Body of pancreas (tissue), 4 donors: ENCODE measurements around the gene NREP. TPM values are rescaled to one million over a fixed set of nuclear protein-coding genes. Genes with fewer than 3 reads are reported as not detected.

ENCODE experiments used
- ATAC-seq: fragments of 150-250 bp; one replicate; pipeline ENCODE4 v1.9.1; 2016
- DNase-seq, 4 donors: peaks; one replicate each; pipeline ENCODE4 v3.0.0-alpha.2; 2019
- H3K27ac ChIP-seq, 4 donors: fragments of 200-600 bp; sonication (generic); 1 replicate in 3 of 4; 2 replicates in 1 of 4; pipeline versions ENCODE4 v1.5.1 to v1.6.1; 2016 to 2019; ENCODE audit warnings: mild to moderate bottlenecking in 1 of 4, mixed read lengths in 1 of 4, moderate library complexity in 1 of 4
- H3K27me3 ChIP-seq, 2 donors: fragments of 200-600 bp; sonication (generic); one replicate each; pipeline ENCODE4 v1.6.0; 2016; ENCODE audit warnings: mild to moderate bottlenecking in 1 of 2
- H3K36me3 ChIP-seq, 2 donors: fragments of 200-600 bp; sonication (generic); replicated peaks in 1 of 2; 2 replicates each; pipeline ENCODE4 v1.5.1; 2016; ENCODE audit warnings: low read depth in 2 of 2; ENCODE audit not compliant: insufficient read depth in 1 of 2
- H3K4me1 ChIP-seq: fragments of 200-600 bp; sonication (generic); one replicate; pipeline ENCODE4 v1.6.0; 2016
- H3K4me3 ChIP-seq, 2 donors: fragments of 200-600 bp; sonication (generic); 1 replicate in 1 of 2; 2 replicates in 1 of 2; pipeline ENCODE4 v1.5.1; 2016 to 2019
- H3K9me3 ChIP-seq, 3 donors: fragments of 200-600 bp; sonication (generic); 1 replicate in 2 of 3; 2 replicates in 1 of 3; pipeline ENCODE4 v1.5.1; 2016
- CTCF ChIP-seq, 7 experiments: fragments of 450-650 bp in 4 of 7; fragments of 200-600 bp in 3 of 7; sonication (generic) in 3 of 7; IDR thresholded peaks; one replicate each; pipeline ENCODE4 v1.5.1; 2016 to 2019; ENCODE audit warnings: antibody characterized with exemption in 7 of 7
- POLR2A ChIP-seq, 3 donors: fragments of 450-650 bp; IDR thresholded peaks; one replicate each; pipeline ENCODE4 v1.6.1; 2016; ENCODE audit warnings: antibody characterized with exemption in 3 of 3, mild to moderate bottlenecking in 2 of 3
- WGBS, 2 donors: methylation state at CpG; one replicate each; pipeline ENCODE4 v1.1.5; 2017; 5-methylcytosine and 5-hydroxymethylcytosine counted together
- intact Hi-C: fragments of 100-400 bp; cut with DNase I; formaldehyde crosslinking; loops from one replicate; pipeline ENCODE4 v1.15.1; 2023
- total RNA-seq, 2 donors: library from RNA; depleted of rRNA; stranded (reverse); fragments of >200 nt; gene quantifications; one replicate each; pipeline ENCODE4 v1.1.0, GENCODE V29; 2016

NREP gene
- total RNA-seq, 2 donors from 2014 or later: 4.4 to 5.3 TPM

- intact Hi-C loops: no loop called here
- H3K9me3 ChIP-seq: no peaks in the 10 kb centered on the region
- H3K27ac ChIP-seq: no peak overlapping the region
- WGBS, 2 donors: 24 to 30% methylated on average over 6 of the region's 6 CpGs
- H3K4me1 ChIP-seq: no peaks in the 10 kb centered on the region
- no peak for TF ChIP-seq CTCF (IDR thresholded peaks at IDR 0.05)
- no peak for TF ChIP-seq POLR2A (IDR thresholded peaks at IDR 0.05)
- H3K27me3 ChIP-seq: no peaks in the 10 kb centered on the region
- H3K36me3 ChIP-seq: no peaks in the 10 kb centered on the region
- H3K4me3 ChIP-seq: no peak overlapping the region
- peak; percentile 35 to 69 (median 59) for DNase-seq
- peak; percentile 71 for ATAC-seq
Measured at GRCh38 chr5:111699976-111700375, 57.0 kb downstream of the NREP start.

GRCh38 chr5:111699324-111699723, 57.7 kb downstream of the NREP start:
- Histone ChIP-seq H3K27ac (no peak overlapping the region), H3K27me3 (no peaks in the 10 kb centered on the region), H3K9me3 (no peaks in the 10 kb centered on the region), H3K4me3 (no peak overlapping the region), H3K36me3 (no peaks in the 10 kb centered on the region), H3K4me1 (no peaks in the 10 kb centered on the region)
- ATAC-seq (no peak), DNase-seq (no peak)
- intact Hi-C loops: no loop called here
- WGBS, 2 donors: 86 to 88% methylated on average over 1 of the region's 1 CpG
- TF ChIP-seq POLR2A (IDR thresholded peaks at IDR 0.05) (no peak), CTCF (IDR thresholded peaks at IDR 0.05) (no peak)

GRCh38 chr5:111697881-111698757, 58.9 kb downstream of the NREP start:
- 71 to 77% methylated on average over 6 of the region's 6 CpGs for WGBS, 2 donors
- Histone ChIP-seq H3K27ac (no peak overlapping the region), H3K4me1 (no peaks in the 10 kb centered on the region), H3K4me3 (no peak overlapping the region), H3K9me3 (no peaks in the 10 kb centered on the region), H3K36me3 (no peaks in the 10 kb centered on the region), H3K27me3 (no peaks in the 10 kb centered on the region)
- intact Hi-C loops: no loop called here
- ATAC-seq (no peak), DNase-seq (no peak)
- TF ChIP-seq POLR2A (IDR thresholded peaks at IDR 0.05): no peak
- no peak for TF ChIP-seq CTCF (IDR thresholded peaks at IDR 0.05)

- 35 to 59% methylated on average over 6 of the region's 6 CpGs for WGBS, 2 donors
- intact Hi-C loops: no loop called here
- Histone ChIP-seq H3K27me3 (no peaks in the 10 kb centered on the region), H3K9me3 (no peaks in the 10 kb centered on the region), H3K4me1 (no peaks in the 10 kb centered on the region), H3K4me3 (no peak overlapping the region), H3K36me3 (no peaks in the 10 kb centered on the region), H3K27ac (no peak overlapping the region)
- TF ChIP-seq CTCF (IDR thresholded peaks at IDR 0.05): no peak
- TF ChIP-seq POLR2A (IDR thresholded peaks at IDR 0.05): no peak
- DNase-seq: no peak
- ATAC-seq: no peak
Measured at GRCh38 chr5:111697215-111697614, 59.8 kb downstream of the NREP start.

GRCh38 chr5:111695991-111696390, 61.0 kb downstream of the NREP start:
- ATAC-seq (no peak), DNase-seq (no peak)
- intact Hi-C loops: no loop called here
- 82 to 96% methylated on average over 1 of the region's 1 CpG for WGBS, 2 donors
- Histone ChIP-seq H3K36me3 (no peaks in the 10 kb centered on the region), H3K4me1 (no peaks in the 10 kb centered on the region), H3K9me3 (no peaks in the 10 kb centered on the region), H3K4me3 (no peak overlapping the region), H3K27me3 (no peaks in the 10 kb centered on the region), H3K27ac (no peak overlapping the region)
- TF ChIP-seq POLR2A (IDR thresholded peaks at IDR 0.05) (no peak), CTCF (IDR thresholded peaks at IDR 0.05) (no peak)
